ENCODE measurements around the gene ITGB7. TPM values are rescaled to one million over a fixed set of nuclear protein-coding genes. Genes with fewer than 3 reads are reported as not detected.

ITGB7 gene
- total RNA-seq, 1 experiment from 2014 or later = 0.90 TPM

DNA sequence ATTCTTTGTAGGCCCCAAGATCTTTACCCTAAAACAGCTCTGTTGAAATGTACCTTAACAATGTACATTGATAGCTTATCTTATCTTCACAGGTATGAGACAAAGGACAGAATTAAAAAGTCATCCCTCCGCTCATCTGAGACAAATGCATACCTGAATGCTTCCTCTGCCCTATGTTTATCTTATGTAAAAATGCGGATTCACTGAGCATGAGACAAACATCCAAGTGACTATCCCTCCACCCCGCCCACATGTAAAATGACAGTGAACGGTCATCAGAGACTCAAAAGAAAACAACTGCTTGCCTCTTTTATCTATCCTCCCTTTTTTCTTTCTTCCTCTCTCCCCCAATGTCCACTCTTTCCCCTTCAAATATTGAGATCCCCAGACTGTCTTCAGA is 63.7 kb downstream of the ITGB7 start (continued):
- TF ChIP-seq ZNF281 (CRISPR knock-in tag; IDR thresholded peaks at IDR 0.05) (no peak), EMX1 (CRISPR knock-in tag; IDR thresholded peaks at IDR 0.05) (no peak), MAX (CRISPR knock-in tag; IDR thresholded peaks at IDR 0.05) (no peak), AFF4 (CRISPR knock-in tag; IDR thresholded peaks at IDR 0.05; ENCODE audit: borderline replicate concordance) (no peak), ZNF512 (CRISPR knock-in tag; IDR thresholded peaks at IDR 0.05; ENCODE audit: borderline replicate concordance) (no peak)
- TF ChIP-seq, protein P1, sequence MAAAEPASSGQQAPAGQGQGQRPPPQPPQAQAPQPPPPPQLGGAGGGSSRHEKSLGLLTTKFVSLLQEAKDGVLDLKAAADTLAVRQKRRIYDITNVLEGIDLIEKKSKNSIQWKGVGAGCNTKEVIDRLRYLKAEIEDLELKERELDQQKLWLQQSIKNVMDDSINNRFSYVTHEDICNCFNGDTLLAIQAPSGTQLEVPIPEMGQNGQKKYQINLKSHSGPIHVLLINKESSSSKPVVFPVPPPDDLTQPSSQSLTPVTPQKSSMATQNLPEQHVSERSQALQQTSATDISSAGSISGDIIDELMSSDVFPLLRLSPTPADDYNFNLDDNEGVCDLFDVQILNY (CRISPR knock-in tag; IDR thresholded peaks at IDR 0.05) = no peak

Other genes starting within 250 kb of the ITGB7 start
- 730 to 860 TPM (median 838 TPM) in 3 replicates for gene EIF4B, start 200.8 kb downstream of the ITGB7 start, total RNA-seq (2021)
- gene TNS2, start 157.2 kb downstream of the ITGB7 start, total RNA-seq (2021) = 3.4 to 7.7 TPM (median 4.1 TPM) in 3 replicates
- gene SPRYD3, start 127.9 kb downstream of the ITGB7 start, total RNA-seq (2021) = 6.5 to 11.9 TPM (median 6.8 TPM) in 3 replicates
- 6.4 to 11.2 TPM (median 7.4 TPM) in 3 replicates for gene IGFBP6, start 109.6 kb downstream of the ITGB7 start, total RNA-seq (2021)
- not detected in 3 replicates for gene SOAT2, start 103.8 kb downstream of the ITGB7 start, total RNA-seq (2021)
- 26.6 to 36.6 TPM (median 36.1 TPM) in 3 replicates for gene ZNF740, start 26.5 kb downstream of the ITGB7 start, total RNA-seq (2021)
- gene CSAD, start 26.3 kb downstream of the ITGB7 start, total RNA-seq (2021) = 11.5 to 12.6 TPM (median 12.3 TPM) in 3 replicates
- 68.1 to 77.2 TPM (median 69.7 TPM) in 3 replicates for gene RARG, start 25.0 kb upstream of the ITGB7 start, total RNA-seq (2021)
- 41.5 to 61.4 TPM (median 48.5 TPM) in 3 replicates for gene ESPL1, start 61.0 kb upstream of the ITGB7 start, total RNA-seq (2021)
- gene PFDN5, start 88.3 kb upstream of the ITGB7 start, total RNA-seq (2021) = 263 to 286 TPM (median 270 TPM) in 3 replicates
- 84.7 to 93.1 TPM (median 92.8 TPM) in 3 replicates for gene MYG1, start 92.4 kb upstream of the ITGB7 start, total RNA-seq (2021)
- gene AAAS, start 114.4 kb upstream of the ITGB7 start, total RNA-seq (2021) = 95.8 to 104 TPM (median 98.9 TPM) in 3 replicates
- gene SP7, start 129.1 kb upstream of the ITGB7 start, total RNA-seq (2021) = 0.09 TPM in 1 of 3 replicates, not detected in the others
- gene SP1, start 172.9 kb upstream of the ITGB7 start, total RNA-seq (2021) = 77.3 to 87.2 TPM (median 79.4 TPM) in 3 replicates
- gene AMHR2, start 216.6 kb upstream of the ITGB7 start, total RNA-seq (2021) = not detected in 3 replicates
- gene PRR13, start 234.5 kb upstream of the ITGB7 start, total RNA-seq (2021) = 150 to 187 TPM (median 155 TPM) in 3 replicates
- 981 to 1,004 TPM (median 984 TPM) in 3 replicates for gene PCBP2, start 244.9 kb upstream of the ITGB7 start, total RNA-seq (2021)

Measured in WTC11 (cell line).